ENCODE data around the gene SIRT1.
A peak's percentile ranks its signal among the peaks of the same experiment; 100 is the strongest.
"Not testable (repeated sequence)": the region's sequence is repeated elsewhere in the genome, so short reads cannot be mapped to it uniquely, and the experiment has no call there.

The SIRT1 gene

GRCh38 chr10:67877421-67877820 lies 7.0 kb upstream of the SIRT1 start:
- DNase-seq (ENCODE audit: low read depth in 2 of 2): not testable (repeated sequence)

GRCh38 chr10:67878133-67878532 lies 6.3 kb upstream of the SIRT1 start:
- no peak for DNase-seq (ENCODE audit: low read depth in 2 of 2)

DNA sequence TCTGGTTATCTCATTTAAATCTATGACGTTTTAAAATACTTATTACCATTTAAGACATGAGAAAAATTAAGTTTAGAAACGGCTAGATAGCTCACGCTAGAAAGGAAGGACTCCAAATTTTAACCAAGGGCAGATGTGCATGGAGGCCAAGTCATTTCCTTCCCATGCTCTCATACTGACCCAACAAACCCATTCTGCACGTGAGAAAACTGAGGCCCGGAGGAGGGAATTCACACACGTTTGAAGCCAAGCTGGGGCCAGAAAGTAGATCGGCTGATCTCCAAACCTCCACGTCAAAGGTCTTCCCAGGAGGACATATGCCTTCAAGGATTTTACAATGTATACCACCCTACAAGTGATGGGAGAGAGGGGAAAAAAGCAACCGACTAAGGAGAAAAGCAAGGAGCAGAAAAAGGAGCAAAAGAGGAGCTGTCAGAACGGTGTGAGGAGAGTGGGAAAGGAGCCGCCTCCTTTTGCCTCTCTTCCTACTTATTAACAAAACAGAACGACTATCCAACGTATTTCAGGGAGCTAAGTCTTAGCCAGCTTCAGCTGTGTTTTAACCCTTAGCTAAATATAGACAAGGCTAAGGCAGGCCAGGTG lies 645 bp upstream of the SIRT1 start:
- DNase-seq (ENCODE audit: low read depth in 2 of 2): no peak

DNA sequence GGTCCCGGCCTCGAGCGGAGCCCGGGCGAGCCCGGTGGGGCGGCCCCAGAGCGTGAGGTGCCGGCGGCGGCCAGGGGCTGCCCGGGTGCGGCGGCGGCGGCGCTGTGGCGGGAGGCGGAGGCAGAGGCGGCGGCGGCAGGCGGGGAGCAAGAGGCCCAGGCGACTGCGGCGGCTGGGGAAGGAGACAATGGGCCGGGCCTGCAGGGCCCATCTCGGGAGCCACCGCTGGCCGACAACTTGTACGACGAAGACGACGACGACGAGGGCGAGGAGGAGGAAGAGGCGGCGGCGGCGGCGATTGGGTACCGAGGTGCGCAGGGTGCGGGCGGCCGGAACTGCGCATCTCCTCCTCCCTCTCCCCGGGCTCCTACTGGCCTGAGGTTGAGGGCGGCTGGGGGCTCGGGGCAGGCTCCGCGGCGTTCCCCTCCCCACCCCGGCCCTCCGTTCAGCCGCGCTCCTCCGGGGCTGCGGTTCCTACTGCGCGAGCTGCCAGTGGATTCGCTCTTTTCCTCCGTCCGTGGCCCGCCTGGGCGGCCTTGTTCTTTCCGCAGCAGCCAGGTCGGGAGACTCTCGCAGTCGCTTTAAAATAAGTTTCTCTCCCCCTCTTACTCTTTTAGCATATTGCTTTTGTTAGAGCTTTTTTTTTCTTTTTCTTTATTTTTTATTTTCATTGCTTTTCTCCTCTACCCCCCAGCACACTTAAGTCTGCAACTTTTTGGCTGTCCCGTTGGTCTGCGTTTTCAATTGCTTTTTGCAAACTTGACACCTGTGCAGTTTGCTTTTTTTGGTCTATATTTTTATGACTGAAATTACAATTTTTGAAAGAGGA lies 600 bp downstream of the SIRT1 start:
- DNase-seq (ENCODE audit: low read depth in 2 of 2): peak; percentile 50 to 68

DNA sequence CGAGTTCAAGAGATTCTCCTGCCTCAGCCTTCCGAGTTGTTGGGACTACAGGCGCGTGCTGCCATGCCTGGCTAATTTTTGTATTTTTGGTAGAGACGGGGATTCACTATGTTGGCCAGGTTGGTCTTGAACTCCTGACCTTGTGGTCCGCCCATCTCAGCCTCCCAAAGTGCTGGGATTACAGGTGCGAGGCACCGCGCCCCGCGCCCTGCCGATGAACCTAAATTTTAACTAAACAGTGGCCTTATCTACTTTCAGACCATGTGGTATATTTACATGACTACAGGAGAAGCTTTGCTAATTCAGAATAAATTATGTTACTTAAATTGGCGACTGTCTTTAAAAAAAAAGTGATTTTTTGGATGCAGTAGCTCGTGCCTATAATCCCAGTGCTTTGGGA lies 9.2 kb downstream of the SIRT1 start:
- no peak for DNase-seq (ENCODE audit: low read depth in 2 of 2)

DNA sequence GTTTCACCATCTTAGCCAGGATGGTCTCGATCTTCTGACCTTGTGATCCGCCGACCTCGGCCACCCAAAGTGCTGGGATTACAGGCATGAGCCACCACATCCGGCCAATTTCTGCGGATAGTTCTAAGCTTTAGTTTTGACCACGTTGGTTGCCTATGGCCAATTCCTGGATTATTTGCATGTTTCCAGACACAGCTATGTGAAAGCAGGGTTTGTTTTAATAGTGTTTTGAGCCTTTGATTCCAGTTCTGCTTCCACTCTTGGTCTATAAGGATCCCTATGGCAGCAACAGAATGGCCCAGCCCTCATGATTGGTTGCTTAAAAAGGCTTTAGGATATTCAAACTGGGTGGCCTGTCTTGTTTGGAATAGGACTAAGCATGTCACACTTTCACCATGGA lies 19.1 kb downstream of the SIRT1 start:
- DNase-seq (ENCODE audit: low read depth in 2 of 2): no peak

DNA sequence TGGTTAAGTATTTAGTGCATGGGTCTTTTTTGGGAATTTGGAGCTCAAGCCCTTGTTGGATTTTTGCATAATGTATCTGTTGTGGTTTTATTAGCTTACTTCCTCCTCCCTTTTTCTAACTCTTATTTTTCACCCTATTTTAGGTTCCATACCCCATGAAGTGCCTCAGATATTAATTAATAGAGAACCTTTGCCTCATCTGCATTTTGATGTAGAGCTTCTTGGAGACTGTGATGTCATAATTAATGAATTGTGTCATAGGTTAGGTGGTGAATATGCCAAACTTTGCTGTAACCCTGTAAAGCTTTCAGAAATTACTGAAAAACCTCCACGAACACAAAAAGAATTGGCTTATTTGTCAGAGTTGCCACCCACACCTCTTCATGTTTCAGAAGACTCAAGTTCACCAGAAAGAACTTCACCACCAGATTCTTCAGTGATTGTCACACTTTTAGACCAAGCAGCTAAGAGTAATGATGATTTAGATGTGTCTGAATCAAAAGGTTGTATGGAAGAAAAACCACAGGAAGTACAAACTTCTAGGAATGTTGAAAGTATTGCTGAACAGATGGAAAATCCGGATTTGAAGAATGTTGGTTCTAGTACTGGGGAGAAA lies 28.0 kb downstream of the SIRT1 start:
- no peak for DNase-seq (ENCODE audit: low read depth in 2 of 2)

GRCh38 chr10:67914777-67915340 lies 30.4 kb downstream of the SIRT1 start:
- no peak for DNase-seq (ENCODE audit: low read depth in 2 of 2)

GRCh38 chr10:67917169-67917568 lies 32.7 kb downstream of the SIRT1 start:
- no peak for DNase-seq (ENCODE audit: low read depth in 2 of 2)

GRCh38 chr10:67917679-67918078 lies 33.2 kb downstream of the SIRT1 start:
- DNase-seq (ENCODE audit: low read depth in 2 of 2): no peak

- no peak for DNase-seq (ENCODE audit: low read depth in 2 of 2)
Observed at GRCh38 chr10:67921065-67921464, 36.6 kb downstream of the SIRT1 start.

GRCh38 chr10:67923551-67923950 lies 39.1 kb downstream of the SIRT1 start:
- DNase-seq (ENCODE audit: low read depth in 2 of 2): no peak

DNA sequence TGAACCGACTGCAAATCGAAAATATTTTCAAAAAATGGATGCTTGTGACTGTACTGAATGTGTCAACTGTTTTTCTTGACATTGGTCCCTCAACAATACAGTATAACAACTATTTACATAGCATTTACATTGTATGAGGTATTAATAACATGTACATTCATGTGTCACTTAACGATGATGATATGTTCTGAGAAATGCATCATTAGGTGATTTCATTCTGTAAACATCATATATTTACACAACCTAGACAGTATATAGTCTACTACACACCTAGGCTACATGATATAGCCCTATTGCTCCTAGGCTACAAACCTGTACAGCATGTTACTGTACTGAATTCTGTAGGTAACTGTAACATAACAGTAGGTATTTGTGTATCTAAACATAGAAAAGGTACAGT lies 39.7 kb downstream of the SIRT1 start:
- no peak for DNase-seq (ENCODE audit: low read depth in 2 of 2)

- no peak for DNase-seq (ENCODE audit: low read depth in 2 of 2)
Observed at GRCh38 chr10:67925449-67926005, 41.1 kb downstream of the SIRT1 start.

DNA sequence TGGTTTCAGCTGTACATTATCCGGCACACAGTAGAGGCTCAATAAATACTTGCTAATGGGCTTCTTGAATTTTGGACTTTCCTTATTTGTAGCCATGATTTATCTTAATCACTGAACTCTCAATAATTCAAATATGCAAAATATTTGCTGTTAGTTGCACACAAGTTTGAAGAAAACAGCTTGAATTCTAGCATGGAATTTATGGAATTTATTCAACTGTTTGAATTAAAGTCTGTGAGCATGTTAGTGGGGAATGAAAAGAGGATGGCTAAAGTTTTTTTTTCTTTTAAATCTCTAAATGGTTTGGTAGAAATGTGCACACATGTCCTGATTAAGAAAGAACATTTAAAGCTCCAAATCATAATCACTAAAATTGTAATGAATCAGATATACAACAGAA lies 42.5 kb downstream of the SIRT1 start:
- no peak for DNase-seq (ENCODE audit: low read depth in 2 of 2)

DNA sequence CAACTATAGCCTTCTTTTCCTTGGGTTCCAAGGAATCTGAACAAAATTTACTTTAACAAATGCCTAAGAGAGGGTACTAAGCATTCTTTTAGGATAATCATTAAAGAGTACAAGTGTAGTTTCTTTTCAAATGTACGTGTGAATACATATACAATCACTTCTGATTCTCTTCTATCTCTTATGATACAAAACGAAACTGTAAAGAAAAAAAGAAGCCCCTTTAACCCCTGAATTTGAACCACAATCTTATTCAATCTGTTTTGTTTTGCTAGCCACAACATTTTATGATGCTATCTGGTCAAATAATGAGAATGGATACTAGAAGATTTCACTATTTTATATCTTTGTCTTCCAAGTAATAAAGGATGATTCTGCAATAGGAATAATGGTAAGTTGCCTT lies 48.7 kb downstream of the SIRT1 start:
- no peak for DNase-seq (ENCODE audit: low read depth in 2 of 2)

DNA sequence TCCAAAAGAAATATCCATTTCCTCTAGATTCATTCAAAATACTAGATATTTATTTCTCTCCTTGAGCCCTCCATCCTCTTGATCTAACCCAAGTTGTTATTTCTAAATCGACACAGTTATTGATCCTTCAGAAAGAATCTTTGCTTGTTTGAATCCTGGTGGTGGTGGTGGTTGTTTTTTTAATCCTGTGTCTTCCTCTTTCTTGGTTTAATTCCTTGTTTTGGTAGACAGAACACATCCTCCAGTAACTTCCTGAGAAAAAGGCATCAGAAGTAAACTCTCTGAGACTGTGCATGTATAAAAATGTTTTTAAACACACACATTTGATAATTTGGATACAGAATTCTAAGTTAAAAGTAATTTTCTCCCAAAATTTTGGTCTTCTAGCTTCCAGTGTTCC lies 49.9 kb downstream of the SIRT1 start:
- no peak for DNase-seq (ENCODE audit: low read depth in 2 of 2)

GRCh38 chr10:67935223-67935622 lies 50.8 kb downstream of the SIRT1 start:
- no peak for DNase-seq (ENCODE audit: low read depth in 2 of 2)

GRCh38 chr10:67936416-67936815 lies 52.0 kb downstream of the SIRT1 start:
- DNase-seq (ENCODE audit: low read depth in 2 of 2): no peak

DNA sequence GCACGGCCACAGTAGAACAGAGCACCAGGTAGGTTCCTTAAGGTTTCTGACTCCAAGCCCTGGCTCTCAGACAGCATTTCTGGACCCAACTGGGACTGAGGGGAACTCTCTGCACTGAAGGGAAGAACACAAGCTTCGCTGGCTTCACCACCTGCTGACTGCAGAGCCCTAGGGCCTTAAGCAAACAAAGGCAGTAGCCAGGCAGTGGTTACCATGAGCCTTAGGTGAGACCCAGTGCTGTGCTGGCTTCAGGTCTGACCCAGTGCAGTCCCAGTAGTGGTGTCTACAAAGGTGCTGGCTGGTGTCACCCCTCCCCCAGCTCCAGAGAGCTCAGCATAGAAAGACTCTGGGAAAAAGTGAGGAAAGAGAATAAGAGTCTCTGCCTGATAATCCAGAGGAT lies 59.5 kb downstream of the SIRT1 start:
- DNase-seq (ENCODE audit: low read depth in 2 of 2): no peak

GRCh38 chr10:67955614-67956013 lies 71.2 kb downstream of the SIRT1 start:
- DNase-seq (ENCODE audit: low read depth in 2 of 2): no peak

DNA sequence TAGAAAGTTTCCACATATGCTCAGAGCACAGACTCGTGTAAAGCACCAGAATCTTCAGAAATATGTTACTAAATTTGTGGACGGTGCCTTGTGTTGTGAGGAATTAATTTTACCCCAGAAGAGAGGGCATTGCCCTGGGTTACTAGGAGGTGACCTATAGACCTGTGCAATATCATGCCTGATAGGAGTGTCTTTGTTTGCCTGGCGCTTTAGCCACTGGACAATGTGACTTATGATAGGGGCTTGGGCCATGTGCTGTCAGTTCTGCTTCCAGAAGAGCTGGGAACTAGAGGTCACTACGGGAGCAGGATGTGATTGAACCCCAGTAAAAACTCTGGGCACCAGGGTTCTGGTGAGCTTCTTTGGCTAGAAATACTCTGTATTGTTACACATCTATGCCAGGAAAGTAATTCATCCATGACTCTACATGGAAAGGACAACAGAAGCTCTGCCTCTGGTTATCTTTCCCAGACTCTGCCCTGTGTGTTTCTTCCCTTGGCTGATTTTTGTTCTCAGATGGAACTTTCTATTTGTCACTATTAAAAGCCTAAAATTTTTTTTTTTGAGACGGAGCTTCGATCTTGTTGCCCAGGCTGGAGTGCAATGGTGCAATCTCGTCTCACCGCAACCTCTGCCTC lies 75.5 kb downstream of the SIRT1 start:
- DNase-seq (ENCODE audit: low read depth in 2 of 2): no peak
